BJ (cell line): ENCODE data around the gene UNG. TPM values are rescaled to one million over a fixed set of nuclear protein-coding genes. Genes with fewer than 3 reads are reported as not detected.
"Not testable (repeated sequence)": the region's sequence is repeated elsewhere in the genome, so short reads cannot be mapped to it uniquely, and the experiment has no call there.

Experiments
- CTCF ChIA-PET: fragments of 350-600 bp; formaldehyde crosslinking; extraction: SDS; loops from one replicate; lab custom pipeline; 2021; ENCODE audit warnings: antibody characterized with exemption, inconsistent platforms; lab: Yijun Ruan, JAX
- POLR2A ChIA-PET: fragments of 300-600 bp; sonication (Branson Sonifier 250); formaldehyde crosslinking; extraction: SDS; loops from one replicate; lab custom pipeline; 2021; ENCODE audit warnings: antibody characterized with exemption; lab: Charles Lee
- DNase-seq: peaks from one replicate; pipeline ENCODE4 v3.0.0-alpha.2; 2011; ENCODE audit warnings: low read depth
- H3K27me3 ChIP-seq: 2 replicates; pipeline ENCODE4 v1.6.0; 2011; ENCODE audit warnings: low read length; ENCODE audit not compliant: control insufficient read depth, insufficient read depth
- H3K36me3 ChIP-seq: 2 replicates; pipeline ENCODE4 v1.5.1; 2011; ENCODE audit warnings: low read length; ENCODE audit not compliant: control insufficient read depth, insufficient read depth
- H3K4me3 ChIP-seq: 2 replicates; pipeline ENCODE4 v1.5.1; 2011; ENCODE audit warnings: low read depth, mild to moderate bottlenecking, control low read depth, low read length
- CTCF ChIP-seq: IDR thresholded peaks from 2 replicates; pipeline ENCODE4 v1.5.1; 2011; ENCODE audit warnings: low read depth, mild to moderate bottlenecking, control low read depth, inconsistent platforms, low read length, moderate library complexity; ENCODE audit not compliant: insufficient read depth
- polyA plus RNA-seq: library from polyadenylated mRNA; depleted of rRNA; stranded (reverse); fragments of >200 nt; gene quantifications from 2 replicates; pipeline ENCODE4 v1.2.3, GENCODE V29; 2011

The UNG gene
- polyA plus RNA-seq, 1 experiment, result 10.4 TPM

DNA sequence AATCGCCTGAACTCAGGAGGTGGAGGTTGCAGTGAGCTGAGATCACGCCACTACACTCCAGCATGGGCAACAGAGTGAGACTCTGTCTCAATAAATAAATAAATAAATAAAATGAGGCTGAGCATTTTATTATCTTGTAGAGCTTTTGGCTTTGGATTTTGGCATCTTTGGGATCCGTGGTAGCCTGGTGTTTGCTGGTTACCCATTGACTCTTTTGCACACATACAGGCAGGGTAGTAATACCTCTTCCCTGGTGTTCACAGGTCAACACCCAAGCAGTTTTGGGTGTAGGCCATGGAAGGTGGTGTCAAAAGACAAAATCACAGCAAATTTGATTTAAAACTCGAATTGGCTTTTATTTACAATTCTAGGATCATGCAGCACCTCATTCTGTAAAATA, 46.8 kb downstream of the UNG start:
- ChIA-PET POLR2A (no interaction called here), CTCF (interaction anchor here (1.5 kb wide), 1 partner anchor 10 kb away, joined by 5 read pairs; no protein-coding TSS in a partner anchor)
- DNase-seq, result no peak
- no peaks in the 10 kb centered on the region for H3K36me3 ChIP-seq
- no peak overlapping the region for H3K4me3 ChIP-seq
- TF ChIP-seq CTCF, result no peak
- H3K27me3 ChIP-seq, result no peaks in the 10 kb centered on the region; the same call in none of the 2 replicates

DNA sequence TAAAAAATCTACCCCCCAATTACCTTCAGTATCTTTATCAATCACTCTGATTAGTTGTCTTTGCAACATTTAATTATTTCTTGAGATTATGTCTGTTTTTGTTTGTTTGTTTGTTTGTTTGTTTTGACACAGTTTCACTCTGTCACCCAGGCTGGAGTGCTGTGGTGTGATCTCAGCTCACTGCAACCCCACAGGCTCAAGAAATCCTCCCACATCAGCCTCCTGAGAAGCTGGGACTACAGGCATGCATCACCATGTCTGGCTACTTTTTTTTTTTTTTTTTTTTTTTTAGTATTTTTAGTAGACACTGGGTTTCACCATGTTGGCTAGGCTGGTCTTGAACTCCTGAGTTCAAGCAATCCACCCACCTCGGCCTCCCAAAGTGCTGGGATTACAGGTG, 49.7 kb downstream of the UNG start:
- DNase-seq, H3K4me3 ChIP-seq, POLR2A ChIA-PET, H3K36me3 ChIP-seq, H3K27me3 ChIP-seq, CTCF ChIA-PET: not testable (repeated sequence)

- CTCF ChIA-PET, result interaction anchor here (0.6 to 1.2 kb wide), 3 partner anchors 13 to 280 kb away, joined by 3 read pairs; no protein-coding TSS in a partner anchor
- no peak for TF ChIP-seq CTCF
- POLR2A ChIA-PET, result no interaction called here
- DNase-seq, result no peak
- H3K4me3 ChIP-seq, result no peak overlapping the region
- peaks cover 1% of the 10 kb centered on the region; the same call in 1 of the 2 replicates for H3K27me3 ChIP-seq
- no peaks in the 10 kb centered on the region for H3K36me3 ChIP-seq
These were observed 50.6 kb downstream of the UNG start for GRCh38 chr12:109147954-109148353.

- CTCF ChIA-PET, result interaction anchor here (1.6 kb wide), 1 partner anchor 16 kb away, joined by 4 read pairs; no protein-coding TSS in a partner anchor
- H3K36me3 ChIP-seq, result no peaks in the 10 kb centered on the region
- POLR2A ChIA-PET, result no interaction called here
- H3K27me3 ChIP-seq, result peaks cover 1% of the 10 kb centered on the region; the same call in 1 of the 2 replicates
- no peak for DNase-seq
- no peak for TF ChIP-seq CTCF
- no peak overlapping the region for H3K4me3 ChIP-seq
These were observed 52.8 kb downstream of the UNG start for GRCh38 chr12:109150124-109150640.

GRCh38 chr12:109151457-109151856, 54.1 kb downstream of the UNG start:
- no peak for DNase-seq
- ChIA-PET POLR2A (interaction anchor here (0.6 kb wide), 1 partner anchor 226 kb away, joined by 5 read pairs; no protein-coding TSS in a partner anchor), CTCF (interaction anchor here (0.9 to 1.6 kb wide), 2 partner anchors 14 to 17 kb away, joined by 3 to 4 read pairs; no protein-coding TSS in a partner anchor)
- Histone ChIP-seq H3K4me3 (no peak overlapping the region), H3K27me3 (peaks cover 1% of the 10 kb centered on the region; the same call in 1 of the 2 replicates), H3K36me3 (no peaks in the 10 kb centered on the region)
- no peak for TF ChIP-seq CTCF
